Fibroblast of lung (primary cell): ENCODE data around the gene SLC4A2. TPM values are rescaled to one million over a fixed set of nuclear protein-coding genes. Genes with fewer than 3 reads are reported as not detected.

ENCODE experiments used
- DNase-seq, 2 donors: peaks; one replicate each; pipeline versions ENCODE4 v3.0.0 to v3.0.0-alpha.2; 2010; ENCODE audit warnings: low read depth in 2 of 2
- H2AFZ ChIP-seq: 2 replicates; pipeline ENCODE4 v1.5.1; 2012; ENCODE audit warnings: low read length, control low read depth, inconsistent platforms
- H3K27ac ChIP-seq: 2 replicates; pipeline ENCODE4 v1.5.1; 2011; ENCODE audit warnings: low read length, control low read depth; ENCODE audit not compliant: insufficient read depth
- H3K27me3 ChIP-seq: 2 replicates; pipeline ENCODE4 v1.5.1; 2011; ENCODE audit warnings: mild to moderate bottlenecking, low read length; ENCODE audit not compliant: control insufficient read depth, insufficient read depth
- H3K36me3 ChIP-seq: 2 replicates; pipeline ENCODE4 v1.5.1; 2011; ENCODE audit warnings: low read length; ENCODE audit not compliant: control insufficient read depth, insufficient read depth
- H3K4me1 ChIP-seq: 2 replicates; pipeline ENCODE4 v1.5.1; 2011; ENCODE audit warnings: low read length; ENCODE audit not compliant: control insufficient read depth, insufficient read depth; ENCODE audit errors: extremely low read depth
- H3K4me2 ChIP-seq: 2 replicates; pipeline ENCODE4 v1.5.1; 2011; ENCODE audit warnings: low read length, control low read depth; ENCODE audit not compliant: insufficient read depth; ENCODE audit errors: extremely low read depth
- H3K4me3 ChIP-seq, 4 experiments: fragments of 200-600 bp in 1 of 4; sonication (generic) in 1 of 4; replicated peaks in 1 of 4; 2 replicates each; pipeline ENCODE4 v1.5.1; 2011 to 2016; ENCODE audit warnings: low read length in 4 of 4, low read depth in 3 of 4, mild to moderate bottlenecking in 3 of 4, control low read depth in 2 of 4, inconsistent platforms in 1 of 4, mixed read lengths in 1 of 4; ENCODE audit not compliant: insufficient read depth in 1 of 4; ENCODE audit errors: control extremely low read depth in 1 of 4
- H3K79me2 ChIP-seq: 2 replicates; pipeline ENCODE4 v1.5.1; 2012; ENCODE audit warnings: mild to moderate bottlenecking, low read length, inconsistent platforms; ENCODE audit not compliant: control insufficient read depth, insufficient read depth
- H3K9ac ChIP-seq: 2 replicates; pipeline ENCODE4 v1.5.1; 2011; ENCODE audit warnings: mild to moderate bottlenecking, low read length, control low read depth; ENCODE audit not compliant: insufficient read depth
- H3K9me3 ChIP-seq: 2 replicates; pipeline ENCODE4 v1.5.1; 2012; ENCODE audit warnings: low read depth, low read length; ENCODE audit not compliant: control insufficient read depth, insufficient read depth
- H4K20me1 ChIP-seq: 2 replicates; pipeline ENCODE4 v1.5.1; 2011; ENCODE audit warnings: low read length; ENCODE audit not compliant: control insufficient read depth, insufficient read depth; ENCODE audit errors: extremely low read depth
- EZH2 ChIP-seq: IDR thresholded peaks from 2 replicates; pipeline ENCODE4 v1.5.1; 2012; ENCODE audit warnings: low read length, control low read depth, mild to moderate bottlenecking; ENCODE audit errors: missing control alignments
- polyA plus RNA-seq, 2 donors: library from polyadenylated mRNA; depleted of rRNA in 1 of 2; stranded (reverse) in 1 of 2; unstranded in 1 of 2; fragments of >200 nt; gene quantifications; 2 replicates each; pipeline ENCODE4 v1.2.1, GENCODE V29; 2011 to 2012; ENCODE audit warnings: missing spikeins in 1 of 2
- total RNA-seq: library from RNA; depleted of rRNA; stranded (reverse); fragments of >200 nt; gene quantifications from 2 replicates; pipeline ENCODE4 v1.2.1, GENCODE V29; 2014
- TF ChIP-seq, protein P1 (sequence below), 2 donors: IDR thresholded peaks in 1 of 2; conservative IDR thresholded peaks in 1 of 2; 1 replicate in 1 of 2; 2 replicates in 1 of 2; pipeline ENCODE4 v1.5.1; 2011 to 2012; ENCODE audit warnings: low read length in 2 of 2, control low read depth in 1 of 2, inconsistent platforms in 1 of 2, low read depth in 1 of 2, mild to moderate bottlenecking in 1 of 2

Gene SLC4A2
- total and polyA plus RNA-seq, 2 donors (not counting 1 experiment from before 2014, with no cell fraction given), result 30.5 to 61.8 TPM

DNA sequence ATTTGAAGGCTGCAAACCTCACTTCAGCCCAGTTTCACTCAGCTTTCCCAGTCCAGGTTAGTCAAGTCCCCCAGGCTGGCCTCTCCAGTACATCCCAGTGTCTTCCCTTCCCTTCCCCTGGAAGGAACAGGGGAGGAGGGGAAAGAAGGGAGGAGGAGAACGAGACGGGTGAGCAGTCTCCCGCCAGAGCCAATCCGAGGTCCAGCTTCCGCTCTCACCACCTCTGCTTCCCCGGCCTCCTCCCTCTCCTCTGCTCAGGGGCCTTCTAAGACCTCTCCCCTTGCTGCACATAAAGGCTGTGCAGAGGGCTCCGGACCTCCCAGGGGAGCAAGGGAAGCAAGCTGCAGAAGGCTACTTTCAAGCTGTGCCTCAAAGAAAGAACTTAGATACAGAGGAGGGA lies 39.2 kb upstream of the SLC4A2 start:
- Histone ChIP-seq H3K9ac (no peak overlapping the region), H3K27me3 (peaks cover 39% of the 10 kb centered on the region), H3K9me3 (no peaks in the 10 kb centered on the region), H3K4me2 (no peak overlapping the region), H3K4me3 (no peak overlapping the region), H3K27ac (no peak overlapping the region), H3K4me1 (peaks cover 4% of the 10 kb centered on the region), H3K79me2 (no peaks in the 10 kb centered on the region), H4K20me1 (no peaks in the 10 kb centered on the region), H3K36me3 (no peaks in the 10 kb centered on the region), H2AFZ (no peak overlapping the region)
- no peak for DNase-seq
- TF ChIP-seq, protein P1, sequence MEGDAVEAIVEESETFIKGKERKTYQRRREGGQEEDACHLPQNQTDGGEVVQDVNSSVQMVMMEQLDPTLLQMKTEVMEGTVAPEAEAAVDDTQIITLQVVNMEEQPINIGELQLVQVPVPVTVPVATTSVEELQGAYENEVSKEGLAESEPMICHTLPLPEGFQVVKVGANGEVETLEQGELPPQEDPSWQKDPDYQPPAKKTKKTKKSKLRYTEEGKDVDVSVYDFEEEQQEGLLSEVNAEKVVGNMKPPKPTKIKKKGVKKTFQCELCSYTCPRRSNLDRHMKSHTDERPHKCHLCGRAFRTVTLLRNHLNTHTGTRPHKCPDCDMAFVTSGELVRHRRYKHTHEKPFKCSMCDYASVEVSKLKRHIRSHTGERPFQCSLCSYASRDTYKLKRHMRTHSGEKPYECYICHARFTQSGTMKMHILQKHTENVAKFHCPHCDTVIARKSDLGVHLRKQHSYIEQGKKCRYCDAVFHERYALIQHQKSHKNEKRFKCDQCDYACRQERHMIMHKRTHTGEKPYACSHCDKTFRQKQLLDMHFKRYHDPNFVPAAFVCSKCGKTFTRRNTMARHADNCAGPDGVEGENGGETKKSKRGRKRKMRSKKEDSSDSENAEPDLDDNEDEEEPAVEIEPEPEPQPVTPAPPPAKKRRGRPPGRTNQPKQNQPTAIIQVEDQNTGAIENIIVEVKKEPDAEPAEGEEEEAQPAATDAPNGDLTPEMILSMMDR (conservative IDR thresholded peaks at IDR 0.05 in 1 of 2, IDR thresholded peaks at IDR 0.05 in 1 of 2; ENCODE audit: low read depth in 1 of 2, low read length in 2 of 2), result no peak
- TF ChIP-seq EZH2, result no peak

GRCh38 chr7:151023232-151023631 lies 36.2 kb upstream of the SLC4A2 start:
- Histone ChIP-seq H3K36me3 (no peaks in the 10 kb centered on the region), H3K4me1 (peaks cover 4% of the 10 kb centered on the region), H2AFZ (no peak overlapping the region), H3K27me3 (peaks cover 35% of the 10 kb centered on the region), H3K27ac (no peak overlapping the region), H3K4me2 (no peak overlapping the region), H4K20me1 (no peaks in the 10 kb centered on the region), H3K9ac (no peak overlapping the region), H3K9me3 (no peaks in the 10 kb centered on the region), H3K79me2 (no peaks in the 10 kb centered on the region), H3K4me3 (no peak overlapping the region)
- no peak for TF ChIP-seq EZH2
- TF ChIP-seq, protein P1 (conservative IDR thresholded peaks at IDR 0.05 in 1 of 2, IDR thresholded peaks at IDR 0.05 in 1 of 2; ENCODE audit: low read depth in 1 of 2, low read length in 2 of 2), result no peak
- DNase-seq, result no peak

DNA sequence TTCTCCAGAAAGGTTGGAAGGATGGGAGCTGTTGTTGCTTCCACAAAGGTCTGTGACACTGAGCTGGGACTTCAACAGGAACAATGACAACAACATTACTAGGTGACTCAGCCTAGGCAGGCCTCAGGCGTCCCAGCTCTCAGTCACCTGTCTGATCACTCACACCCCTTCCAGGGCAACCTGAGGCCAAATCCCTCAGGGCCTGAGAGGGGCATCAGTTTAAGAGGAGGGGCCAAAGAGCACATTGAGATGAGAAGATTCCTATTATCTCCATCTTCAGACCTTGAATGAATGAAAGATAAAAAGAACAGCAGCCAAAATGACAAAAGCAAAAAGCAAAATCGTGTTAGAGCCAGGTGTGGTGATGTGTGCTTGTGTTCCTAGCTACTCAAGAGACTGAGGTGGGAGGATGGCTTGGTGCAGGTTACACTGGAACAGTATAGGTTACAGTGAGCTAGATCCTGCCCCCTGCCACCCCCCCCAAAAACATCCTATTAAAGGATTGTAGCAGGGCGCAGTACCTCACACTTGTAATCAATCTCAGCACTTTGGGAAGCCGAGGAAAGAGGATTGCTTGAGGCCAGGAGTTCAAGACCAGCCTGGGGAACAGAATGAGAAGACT lies 34.8 kb upstream of the SLC4A2 start, which contains the start of gene ATG9B:
Gene ATG9B (minus strand): TSS at position 60 of the 622 bp plus-strand sequence. CDS start 71 bp downstream, outside the sequence.
- DNase-seq, result no peak
- Histone ChIP-seq H3K4me3 (no peak within 1 kb of the TSS), H3K9ac (no peak within 1 kb of the TSS), H3K4me1 (no peaks in the 10 kb centered on the region), H3K79me2 (peaks cover 2% of the 10 kb centered on the region), H3K9me3 (no peaks in the 10 kb centered on the region), H3K4me2 (no peak within 1 kb of the TSS), H3K36me3 (no peaks in the 10 kb centered on the region), H2AFZ (no peak within 1 kb of the TSS), H3K27ac (no peak within 1 kb of the TSS), H4K20me1 (no peaks in the 10 kb centered on the region), H3K27me3 (peaks cover 23% of the 10 kb centered on the region)
- TF ChIP-seq, protein P1 (conservative IDR thresholded peaks at IDR 0.05 in 1 of 2, IDR thresholded peaks at IDR 0.05 in 1 of 2; ENCODE audit: low read depth in 1 of 2, low read length in 2 of 2), result no peak
- no peak for TF ChIP-seq EZH2
